ENCODE measurements around the gene SLC15A3. TPM values are rescaled to one million over a fixed set of nuclear protein-coding genes. Genes with fewer than 3 reads are reported as not detected.

SLC15A3 gene
- total RNA-seq, 1 experiment from 2014 or later: 10.2 TPM

GRCh38 chr11:60906132-60906972, 45.6 kb downstream of the SLC15A3 start, which contains the start of gene PRPF19 (continued):
- peak; percentile 36; the same call in 1 of the 2 replicates for TF ChIP-seq SP1 (CRISPR knock-in tag; conservative IDR thresholded peaks at IDR 0.05)
- TF ChIP-seq TP53 (CRISPR knock-in tag; IDR thresholded peaks at IDR 0.05): no peak
- TF ChIP-seq HMGA2 (CRISPR knock-in tag; IDR thresholded peaks at IDR 0.05): no peak
- no peak for TF ChIP-seq ZNF138 (CRISPR knock-in tag; conservative IDR thresholded peaks at IDR 0.05)
- no peak for TF ChIP-seq GTF2I (CRISPR knock-in tag; conservative IDR thresholded peaks at IDR 0.05)
- TF ChIP-seq EMX1 (CRISPR knock-in tag; IDR thresholded peaks at IDR 0.05): no peak
- TF ChIP-seq ZNF317 (CRISPR knock-in tag; IDR thresholded peaks at IDR 0.05; ENCODE audit: borderline replicate concordance, low read depth): peak; percentile 6; the same call in 1 of the 2 replicates
- no peak for TF ChIP-seq ZNF512 (CRISPR knock-in tag; IDR thresholded peaks at IDR 0.05; ENCODE audit: borderline replicate concordance)
- no peak for TF ChIP-seq CDX4 (CRISPR knock-in tag; IDR thresholded peaks at IDR 0.05; ENCODE audit: borderline replicate concordance)
- no peak for TF ChIP-seq CBFB (CRISPR knock-in tag; IDR thresholded peaks at IDR 0.05; ENCODE audit: low read depth)
- no peak for TF ChIP-seq GRHL2 (CRISPR knock-in tag; IDR thresholded peaks at IDR 0.05; ENCODE audit: insufficient replicate concordance, severe bottlenecking)
- no peak for TF ChIP-seq ERG (CRISPR knock-in tag; IDR thresholded peaks at IDR 0.05)
- TF ChIP-seq, protein P1, sequence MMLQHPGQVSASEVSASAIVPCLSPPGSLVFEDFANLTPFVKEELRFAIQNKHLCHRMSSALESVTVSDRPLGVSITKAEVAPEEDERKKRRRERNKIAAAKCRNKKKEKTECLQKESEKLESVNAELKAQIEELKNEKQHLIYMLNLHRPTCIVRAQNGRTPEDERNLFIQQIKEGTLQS (CRISPR knock-in tag; conservative IDR thresholded peaks at IDR 0.05): no peak
- TF ChIP-seq MYBL2 (CRISPR knock-in tag; IDR thresholded peaks at IDR 0.05): 0 out of 2 replicates have a peak, but pooled peaks have one; percentile 72
- TF ChIP-seq NR2C2 (CRISPR knock-in tag; IDR thresholded peaks at IDR 0.05): no peak
- TF ChIP-seq ELF4 (CRISPR knock-in tag; IDR thresholded peaks at IDR 0.05; ENCODE audit: low read depth): no peak
- no peak for TF ChIP-seq IRF2 (CRISPR knock-in tag; IDR thresholded peaks at IDR 0.05; ENCODE audit: borderline replicate concordance, low read depth)
- TF ChIP-seq SMAD4 (CRISPR knock-in tag; IDR thresholded peaks at IDR 0.05): no peak
- TF ChIP-seq, protein P2, sequence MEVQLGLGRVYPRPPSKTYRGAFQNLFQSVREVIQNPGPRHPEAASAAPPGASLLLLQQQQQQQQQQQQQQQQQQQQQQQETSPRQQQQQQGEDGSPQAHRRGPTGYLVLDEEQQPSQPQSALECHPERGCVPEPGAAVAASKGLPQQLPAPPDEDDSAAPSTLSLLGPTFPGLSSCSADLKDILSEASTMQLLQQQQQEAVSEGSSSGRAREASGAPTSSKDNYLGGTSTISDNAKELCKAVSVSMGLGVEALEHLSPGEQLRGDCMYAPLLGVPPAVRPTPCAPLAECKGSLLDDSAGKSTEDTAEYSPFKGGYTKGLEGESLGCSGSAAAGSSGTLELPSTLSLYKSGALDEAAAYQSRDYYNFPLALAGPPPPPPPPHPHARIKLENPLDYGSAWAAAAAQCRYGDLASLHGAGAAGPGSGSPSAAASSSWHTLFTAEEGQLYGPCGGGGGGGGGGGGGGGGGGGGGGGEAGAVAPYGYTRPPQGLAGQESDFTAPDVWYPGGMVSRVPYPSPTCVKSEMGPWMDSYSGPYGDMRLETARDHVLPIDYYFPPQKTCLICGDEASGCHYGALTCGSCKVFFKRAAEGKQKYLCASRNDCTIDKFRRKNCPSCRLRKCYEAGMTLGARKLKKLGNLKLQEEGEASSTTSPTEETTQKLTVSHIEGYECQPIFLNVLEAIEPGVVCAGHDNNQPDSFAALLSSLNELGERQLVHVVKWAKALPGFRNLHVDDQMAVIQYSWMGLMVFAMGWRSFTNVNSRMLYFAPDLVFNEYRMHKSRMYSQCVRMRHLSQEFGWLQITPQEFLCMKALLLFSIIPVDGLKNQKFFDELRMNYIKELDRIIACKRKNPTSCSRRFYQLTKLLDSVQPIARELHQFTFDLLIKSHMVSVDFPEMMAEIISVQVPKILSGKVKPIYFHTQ (CRISPR knock-in tag; IDR thresholded peaks at IDR 0.05): no peak
- peak; percentile 68; the same call in 1 of the 2 replicates for TF ChIP-seq ETV6 (CRISPR knock-in tag; IDR thresholded peaks at IDR 0.05)
- no peak for TF ChIP-seq TCF7 (CRISPR knock-in tag; IDR thresholded peaks at IDR 0.05; ENCODE audit: low read depth)
- no peak for TF ChIP-seq ZNF423 (CRISPR knock-in tag; IDR thresholded peaks at IDR 0.05)
- TF ChIP-seq, protein P3, sequence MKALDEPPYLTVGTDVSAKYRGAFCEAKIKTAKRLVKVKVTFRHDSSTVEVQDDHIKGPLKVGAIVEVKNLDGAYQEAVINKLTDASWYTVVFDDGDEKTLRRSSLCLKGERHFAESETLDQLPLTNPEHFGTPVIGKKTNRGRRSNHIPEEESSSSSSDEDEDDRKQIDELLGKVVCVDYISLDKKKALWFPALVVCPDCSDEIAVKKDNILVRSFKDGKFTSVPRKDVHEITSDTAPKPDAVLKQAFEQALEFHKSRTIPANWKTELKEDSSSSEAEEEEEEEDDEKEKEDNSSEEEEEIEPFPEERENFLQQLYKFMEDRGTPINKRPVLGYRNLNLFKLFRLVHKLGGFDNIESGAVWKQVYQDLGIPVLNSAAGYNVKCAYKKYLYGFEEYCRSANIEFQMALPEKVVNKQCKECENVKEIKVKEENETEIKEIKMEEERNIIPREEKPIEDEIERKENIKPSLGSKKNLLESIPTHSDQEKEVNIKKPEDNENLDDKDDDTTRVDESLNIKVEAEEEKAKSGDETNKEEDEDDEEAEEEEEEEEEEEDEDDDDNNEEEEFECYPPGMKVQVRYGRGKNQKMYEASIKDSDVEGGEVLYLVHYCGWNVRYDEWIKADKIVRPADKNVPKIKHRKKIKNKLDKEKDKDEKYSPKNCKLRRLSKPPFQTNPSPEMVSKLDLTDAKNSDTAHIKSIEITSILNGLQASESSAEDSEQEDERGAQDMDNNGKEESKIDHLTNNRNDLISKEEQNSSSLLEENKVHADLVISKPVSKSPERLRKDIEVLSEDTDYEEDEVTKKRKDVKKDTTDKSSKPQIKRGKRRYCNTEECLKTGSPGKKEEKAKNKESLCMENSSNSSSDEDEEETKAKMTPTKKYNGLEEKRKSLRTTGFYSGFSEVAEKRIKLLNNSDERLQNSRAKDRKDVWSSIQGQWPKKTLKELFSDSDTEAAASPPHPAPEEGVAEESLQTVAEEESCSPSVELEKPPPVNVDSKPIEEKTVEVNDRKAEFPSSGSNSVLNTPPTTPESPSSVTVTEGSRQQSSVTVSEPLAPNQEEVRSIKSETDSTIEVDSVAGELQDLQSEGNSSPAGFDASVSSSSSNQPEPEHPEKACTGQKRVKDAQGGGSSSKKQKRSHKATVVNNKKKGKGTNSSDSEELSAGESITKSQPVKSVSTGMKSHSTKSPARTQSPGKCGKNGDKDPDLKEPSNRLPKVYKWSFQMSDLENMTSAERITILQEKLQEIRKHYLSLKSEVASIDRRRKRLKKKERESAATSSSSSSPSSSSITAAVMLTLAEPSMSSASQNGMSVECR (CRISPR knock-in tag; IDR thresholded peaks at IDR 0.05; ENCODE audit: borderline replicate concordance): peak; percentile 90; the same call in 1 of the 2 replicates
- peak; percentile 41; the same call in 1 of the 2 replicates for TF ChIP-seq CREM (CRISPR knock-in tag; IDR thresholded peaks at IDR 0.05)
- 0 out of 2 replicates have a peak, but pooled peaks have one; percentile 39 for TF ChIP-seq ZBTB43 (CRISPR knock-in tag; IDR thresholded peaks at IDR 0.05)
